Nasal cavity respiratory epithelium epithelial cell of viscerocranial mucosa (primary cell): ENCODE data around the gene ARHGEF28. TPM values are rescaled to one million over a fixed set of nuclear protein-coding genes. Genes with fewer than 3 reads are reported as not detected.

Source experiments
- total RNA-seq: library from RNA; depleted of rRNA; stranded (reverse); fragments of >200 nt; gene quantifications from 2 replicates; pipeline ENCODE4 v1.2.3, GENCODE V29; 2014

Gene ARHGEF28, protein sequence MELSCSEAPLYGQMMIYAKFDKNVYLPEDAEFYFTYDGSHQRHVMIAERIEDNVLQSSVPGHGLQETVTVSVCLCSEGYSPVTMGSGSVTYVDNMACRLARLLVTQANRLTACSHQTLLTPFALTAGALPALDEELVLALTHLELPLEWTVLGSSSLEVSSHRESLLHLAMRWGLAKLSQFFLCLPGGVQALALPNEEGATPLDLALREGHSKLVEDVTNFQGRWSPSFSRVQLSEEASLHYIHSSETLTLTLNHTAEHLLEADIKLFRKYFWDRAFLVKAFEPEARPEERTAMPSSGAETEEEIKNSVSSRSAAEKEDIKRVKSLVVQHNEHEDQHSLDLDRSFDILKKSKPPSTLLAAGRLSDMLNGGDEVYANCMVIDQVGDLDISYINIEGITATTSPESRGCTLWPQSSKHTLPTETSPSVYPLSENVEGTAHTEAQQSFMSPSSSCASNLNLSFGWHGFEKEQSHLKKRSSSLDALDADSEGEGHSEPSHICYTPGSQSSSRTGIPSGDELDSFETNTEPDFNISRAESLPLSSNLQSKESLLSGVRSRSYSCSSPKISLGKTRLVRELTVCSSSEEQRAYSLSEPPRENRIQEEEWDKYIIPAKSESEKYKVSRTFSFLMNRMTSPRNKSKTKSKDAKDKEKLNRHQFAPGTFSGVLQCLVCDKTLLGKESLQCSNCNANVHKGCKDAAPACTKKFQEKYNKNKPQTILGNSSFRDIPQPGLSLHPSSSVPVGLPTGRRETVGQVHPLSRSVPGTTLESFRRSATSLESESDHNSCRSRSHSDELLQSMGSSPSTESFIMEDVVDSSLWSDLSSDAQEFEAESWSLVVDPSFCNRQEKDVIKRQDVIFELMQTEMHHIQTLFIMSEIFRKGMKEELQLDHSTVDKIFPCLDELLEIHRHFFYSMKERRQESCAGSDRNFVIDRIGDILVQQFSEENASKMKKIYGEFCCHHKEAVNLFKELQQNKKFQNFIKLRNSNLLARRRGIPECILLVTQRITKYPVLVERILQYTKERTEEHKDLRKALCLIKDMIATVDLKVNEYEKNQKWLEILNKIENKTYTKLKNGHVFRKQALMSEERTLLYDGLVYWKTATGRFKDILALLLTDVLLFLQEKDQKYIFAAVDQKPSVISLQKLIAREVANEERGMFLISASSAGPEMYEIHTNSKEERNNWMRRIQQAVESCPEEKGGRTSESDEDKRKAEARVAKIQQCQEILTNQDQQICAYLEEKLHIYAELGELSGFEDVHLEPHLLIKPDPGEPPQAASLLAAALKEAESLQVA (N-terminal part only)
- total RNA-seq: 51.5 and 58.1 TPM in 2 replicates

DNA sequence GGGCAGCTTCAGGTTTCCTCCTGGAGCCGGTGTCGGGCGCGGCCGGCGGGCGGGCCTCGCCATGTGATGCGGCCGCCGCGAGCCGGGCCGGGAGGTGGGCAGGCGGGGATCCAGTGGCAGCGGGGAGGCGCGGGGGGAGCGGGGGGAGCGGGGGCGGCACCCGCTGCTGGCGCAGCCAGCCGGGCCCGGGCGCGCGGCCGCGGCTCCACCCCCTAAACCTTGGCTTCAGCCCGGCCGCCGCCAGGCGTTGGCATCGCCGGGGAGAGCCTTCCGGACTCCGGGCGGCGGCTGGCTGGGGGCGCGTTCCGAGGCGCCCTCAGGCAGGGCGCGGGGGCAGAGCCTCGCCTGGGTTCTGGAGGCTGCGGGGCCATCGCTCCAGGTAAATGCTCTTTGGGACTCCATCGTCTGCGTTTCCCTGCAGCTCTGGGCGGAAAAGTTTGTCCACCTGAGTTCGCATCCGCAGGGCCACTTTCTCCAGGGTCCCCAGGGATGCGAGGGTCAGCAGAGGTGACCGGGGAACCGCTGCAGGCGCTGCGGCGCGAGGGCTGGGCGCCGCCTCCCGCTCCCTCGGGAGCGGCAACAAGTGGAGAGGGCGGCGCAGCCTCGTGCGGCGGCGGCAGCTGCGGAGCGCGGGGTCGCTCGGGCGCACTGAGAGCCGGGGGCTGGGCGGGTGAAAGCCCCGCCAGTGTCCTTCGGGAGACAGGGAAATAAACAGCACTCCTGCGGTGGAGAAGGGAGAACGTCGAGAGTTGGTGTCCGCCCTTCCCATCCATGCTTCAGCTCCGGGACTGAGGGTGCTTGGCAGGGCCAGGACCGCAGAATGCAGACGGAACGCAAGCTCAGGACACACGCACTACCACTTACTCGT lies at the start of gene ARHGEF28:
Gene ARHGEF28 (plus strand): TSS at position 253 of the 868 bp plus-strand sequence. CDS start 58,656 bp downstream, outside the sequence.

Other genes starting within 250 kb of the ARHGEF28 start
- gene FOXD1, start 177.4 kb upstream of the ARHGEF28 start, total RNA-seq: 5.2 and 13.0 TPM in 2 replicates
- 336 and 355 TPM in 2 replicates for gene BTF3, start 127.8 kb upstream of the ARHGEF28 start, total RNA-seq
- 29.7 and 45.8 TPM in 2 replicates for gene ANKRA2, start 60.6 kb upstream of the ARHGEF28 start, total RNA-seq
- 40.0 and 41.1 TPM in 2 replicates for gene UTP15, start 60.5 kb upstream of the ARHGEF28 start, total RNA-seq